Activated T-cell treated with anti-CD3 and anti-CD28 coated beads, Interleukin-2, amount 50 U/mL, for 4 hours (primary cell): ENCODE results near the gene HOXB6. TPM values are rescaled to one million over a fixed set of nuclear protein-coding genes. Genes with fewer than 3 reads are reported as not detected.

Experiments
- ATAC-seq, 2 donors: fragments of 200-7000 bp; cut with Tn5 transposase; one replicate each; pipeline ENCODE4 v1.10.0; 2021
- DNase-seq: peaks from one replicate; pipeline ENCODE4 v3.0.0-alpha.2; 2020
- H3K27me3 Mint-ChIP-seq: one replicate; pipeline ENCODE4 v1.8.0; 2021; ENCODE audit warnings: low read depth, mixed read lengths
- H3K36me3 Mint-ChIP-seq: one replicate; pipeline ENCODE4 v1.8.0; 2022; ENCODE audit warnings: mixed read lengths; ENCODE audit not compliant: insufficient read depth
- H3K4me1 Mint-ChIP-seq: one replicate; pipeline ENCODE4 v1.8.0; 2021; ENCODE audit warnings: low read depth, mixed read lengths
- H3K4me3 Mint-ChIP-seq: one replicate; pipeline ENCODE4 v1.8.0; 2021; ENCODE audit warnings: mild to moderate bottlenecking, moderate library complexity, mixed read lengths
- H3K9me3 Mint-ChIP-seq: one replicate; pipeline ENCODE4 v1.8.0; 2021; ENCODE audit warnings: mixed read lengths
- total RNA-seq, 3 donors: library from RNA; stranded (reverse); gene quantifications; one replicate each; pipeline ENCODE4 v1.2.1, GENCODE V29; 2021

Gene HOXB6
- total RNA-seq, 3 donors from 2014 or later, result 0.24 to 0.27 TPM; not detected in 1

DNA sequence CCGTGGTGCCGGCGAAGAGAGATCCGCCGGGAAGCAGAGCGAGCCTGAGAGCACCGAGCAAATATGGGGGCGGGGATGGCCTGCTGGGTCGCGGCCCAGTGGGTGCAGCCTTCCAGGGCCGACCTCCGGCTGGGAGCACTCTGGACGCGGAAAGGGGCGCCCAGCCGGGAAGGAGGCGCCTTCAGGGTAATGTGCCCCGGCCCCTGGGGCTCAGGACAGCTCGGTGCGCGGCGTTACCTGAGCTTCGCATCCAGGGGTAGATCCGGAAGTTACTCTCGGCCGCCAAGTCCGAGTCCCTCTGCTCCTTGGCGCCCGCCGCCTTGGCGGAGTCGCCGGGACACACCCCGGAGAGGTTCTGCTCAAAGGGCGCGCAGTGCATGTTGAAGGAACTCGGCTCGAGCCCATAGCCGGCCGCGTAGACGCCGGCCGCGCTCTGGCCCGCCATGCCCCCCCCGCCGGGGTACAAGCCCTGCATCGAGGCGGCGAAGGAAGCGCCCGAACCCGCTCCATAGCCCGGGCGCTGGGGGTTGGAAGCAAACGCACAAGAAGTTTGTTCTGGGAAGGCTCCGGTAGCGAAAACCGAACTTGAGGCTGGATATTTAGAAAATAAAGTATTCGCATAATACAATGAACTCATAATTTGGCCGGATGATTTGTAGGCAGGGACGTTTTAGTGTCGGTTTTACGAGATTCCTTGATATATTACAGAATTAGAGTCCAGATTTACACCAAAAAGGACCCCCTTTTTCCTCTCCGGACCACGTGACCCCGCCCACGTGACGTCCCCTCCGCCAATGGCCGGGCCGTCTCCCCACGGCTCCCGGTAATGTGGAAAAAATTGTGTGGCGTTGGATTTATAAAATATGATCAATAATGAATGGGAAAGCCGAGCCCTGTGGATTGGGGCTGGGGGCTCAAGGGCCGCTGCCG lies 5.8 kb upstream of the HOXB6 start, which contains the start of gene HOXB7:
TSS of gene HOXB7 (minus strand) at position 736 of the 930 bp plus-strand sequence. CDS start at position 637, 99 bp downstream.
- peak within 1 kb of the TSS; percentile 92 for H3K4me3 Mint-ChIP-seq
- no peaks in the 10 kb centered on the region for H3K9me3 Mint-ChIP-seq
- H3K4me1 Mint-ChIP-seq, result peaks cover 36% of the 10 kb centered on the region
- H3K27me3 Mint-ChIP-seq, result peaks cover 72% of the 10 kb centered on the region
- DNase-seq (no peak), ATAC-seq (peak; percentile 24 to 47)
- no peaks in the 10 kb centered on the region for H3K36me3 Mint-ChIP-seq

GRCh38 chr17:48609759-48610281 lies 5.0 kb upstream of the HOXB6 start:
- Mint-ChIP-seq H3K4me1 (peaks cover 30% of the 10 kb centered on the region), H3K27me3 (peaks cover 72% of the 10 kb centered on the region), H3K9me3 (no peaks in the 10 kb centered on the region), H3K36me3 (no peaks in the 10 kb centered on the region), H3K4me3 (peak overlapping the region; percentile 92)
- ATAC-seq, result no peak
- no peak for DNase-seq

DNA sequence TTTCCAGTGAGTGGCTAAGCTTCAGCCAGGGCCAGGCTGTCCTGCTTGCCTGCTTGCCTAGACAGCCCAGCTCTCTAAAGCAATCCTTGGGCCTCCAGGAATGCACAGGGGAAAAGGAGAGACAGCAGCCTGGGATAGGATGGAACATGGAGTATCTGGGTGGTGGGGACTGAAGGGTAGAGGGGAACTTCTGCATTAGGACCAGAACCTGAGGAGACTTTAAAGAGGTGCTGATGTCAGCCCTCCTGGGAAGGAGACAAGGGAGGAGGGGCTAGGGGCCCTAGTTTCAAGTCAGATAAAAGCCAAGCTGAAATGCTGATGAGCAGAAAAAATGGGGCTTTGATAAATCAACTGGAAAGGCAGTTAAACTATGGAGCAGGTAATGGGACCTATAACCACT lies 4.2 kb upstream of the HOXB6 start:
- Mint-ChIP-seq H3K4me3 (peak overlapping the region; percentile 47), H3K27me3 (peaks cover 74% of the 10 kb centered on the region), H3K9me3 (no peaks in the 10 kb centered on the region), H3K4me1 (peaks cover 28% of the 10 kb centered on the region), H3K36me3 (no peaks in the 10 kb centered on the region)
- DNase-seq, result no peak
- no peak for ATAC-seq

DNA sequence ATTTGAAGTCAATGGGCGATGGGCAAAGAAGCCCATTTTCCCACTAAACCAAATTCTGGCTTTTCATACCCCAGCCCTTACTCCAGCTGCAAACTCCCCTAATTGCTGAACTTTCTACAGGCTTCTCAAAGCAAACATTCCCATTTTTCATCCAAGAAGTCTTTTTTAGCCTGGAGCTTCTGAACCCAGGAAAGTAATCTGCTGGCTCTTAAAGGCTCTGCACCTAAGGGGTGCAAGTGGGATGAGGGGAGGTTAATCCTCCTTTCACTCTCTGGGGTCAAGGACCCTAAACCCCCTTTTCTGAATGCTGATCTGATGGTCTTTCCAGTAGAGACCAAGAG lies 3.7 kb upstream of the HOXB6 start:
- DNase-seq, result no peak
- H3K4me1 Mint-ChIP-seq, result peaks cover 24% of the 10 kb centered on the region
- ATAC-seq, result no peak
- peaks cover 73% of the 10 kb centered on the region for H3K27me3 Mint-ChIP-seq
- H3K9me3 Mint-ChIP-seq, result no peaks in the 10 kb centered on the region
- H3K36me3 Mint-ChIP-seq, result no peaks in the 10 kb centered on the region
- no peak overlapping the region for H3K4me3 Mint-ChIP-seq

DNA sequence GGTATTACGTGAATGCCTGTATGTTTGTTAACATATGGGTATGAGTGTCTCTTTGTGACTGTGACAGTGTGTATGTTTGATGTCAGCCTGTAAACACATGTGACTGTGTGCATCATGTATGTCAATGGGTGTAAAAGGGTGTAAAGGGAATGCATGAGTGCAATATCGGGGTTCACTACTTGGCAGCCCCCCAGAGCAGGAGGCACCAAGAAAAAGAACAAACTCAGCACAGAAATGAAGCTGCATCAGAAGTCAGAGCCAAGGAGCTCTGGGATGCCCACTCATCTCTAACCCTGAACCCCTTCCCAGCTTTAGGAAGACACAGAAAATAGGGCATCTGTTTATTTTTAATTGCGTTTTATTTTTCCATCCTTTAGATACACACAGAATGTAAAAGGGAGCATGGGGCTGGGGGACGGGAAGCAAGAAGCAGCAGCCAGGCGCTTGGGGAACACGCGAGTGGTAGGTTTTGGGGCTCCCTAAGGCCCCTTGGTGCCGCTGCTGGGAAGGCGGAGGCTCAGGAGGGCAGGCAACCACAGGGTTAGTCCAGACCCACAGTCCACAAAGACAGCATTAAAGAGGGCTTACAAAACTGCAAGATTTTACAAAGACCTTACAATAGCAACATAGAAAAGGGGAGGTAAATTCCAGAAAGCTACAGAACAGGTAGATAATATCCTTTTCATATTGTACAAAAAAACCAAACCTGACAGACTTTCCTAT lies 2.3 kb upstream of the HOXB6 start:
- no peaks in the 10 kb centered on the region for H3K36me3 Mint-ChIP-seq
- no peak overlapping the region for H3K4me3 Mint-ChIP-seq
- H3K9me3 Mint-ChIP-seq, result no peaks in the 10 kb centered on the region
- peaks cover 22% of the 10 kb centered on the region for H3K4me1 Mint-ChIP-seq
- DNase-seq (no peak), ATAC-seq (no peak)
- H3K27me3 Mint-ChIP-seq, result peaks cover 77% of the 10 kb centered on the region

GRCh38 chr17:48605991-48606891 lies 1.5 kb upstream of the HOXB6 start:
- Mint-ChIP-seq H3K4me3 (no peak overlapping the region), H3K36me3 (no peaks in the 10 kb centered on the region), H3K27me3 (peaks cover 80% of the 10 kb centered on the region), H3K9me3 (no peaks in the 10 kb centered on the region), H3K4me1 (peaks cover 19% of the 10 kb centered on the region)
- DNase-seq (no peak), ATAC-seq (no peak)

- H3K27me3 Mint-ChIP-seq, result peaks cover 80% of the 10 kb centered on the region
- ATAC-seq, result no peak
- H3K9me3 Mint-ChIP-seq, result no peaks in the 10 kb centered on the region
- H3K36me3 Mint-ChIP-seq, result no peaks in the 10 kb centered on the region
- no peak overlapping the region for H3K4me3 Mint-ChIP-seq
- no peak for DNase-seq
- peaks cover 14% of the 10 kb centered on the region for H3K4me1 Mint-ChIP-seq
These were observed 678 bp upstream of the HOXB6 start for GRCh38 chr17:48605409-48605919.

DNA sequence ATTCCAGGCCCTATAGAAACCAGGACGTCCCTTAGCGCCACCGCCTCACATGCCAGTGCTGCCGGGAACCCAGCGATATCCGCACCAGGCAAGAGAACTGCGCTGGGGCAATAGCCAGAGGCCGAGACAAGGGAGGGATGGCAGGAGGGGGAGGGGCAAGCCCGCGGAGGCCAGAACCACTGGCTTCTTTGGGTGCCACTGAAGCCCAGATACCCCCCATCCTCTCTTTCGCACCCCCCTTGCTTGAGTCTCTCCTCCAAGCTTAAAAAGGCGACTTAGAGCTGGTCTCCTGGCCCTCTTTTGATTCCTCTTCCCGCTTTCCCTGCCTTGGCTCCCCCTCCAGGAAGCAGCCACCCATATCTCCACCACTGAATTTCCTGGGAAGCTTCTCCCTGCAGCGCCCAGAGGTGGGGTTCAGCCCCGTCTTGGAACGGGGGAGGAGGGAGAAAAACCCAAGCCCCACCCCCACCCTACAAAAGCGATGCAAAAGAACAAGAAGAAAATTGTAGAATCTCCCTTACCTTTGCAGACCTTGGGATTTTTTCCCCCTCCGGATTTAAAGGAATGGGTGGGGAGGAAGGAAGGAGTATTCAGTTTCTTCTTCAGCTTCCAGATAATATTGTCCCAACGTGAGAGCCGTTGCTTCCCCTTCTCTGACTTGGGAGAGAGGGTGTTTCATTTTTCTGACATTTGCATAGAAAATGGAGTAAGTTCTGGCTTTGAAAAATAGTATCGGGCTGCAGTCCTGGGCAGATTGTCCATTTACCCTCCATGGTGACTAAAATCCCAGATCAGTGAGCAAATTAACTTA lies 622 bp downstream of the HOXB6 start:
- Mint-ChIP-seq H3K36me3 (no peaks in the 10 kb centered on the region), H3K4me1 (peaks cover 14% of the 10 kb centered on the region), H3K27me3 (peaks cover 88% of the 10 kb centered on the region), H3K4me3 (no peak overlapping the region), H3K9me3 (no peaks in the 10 kb centered on the region)
- DNase-seq, result no peak
- no peak for ATAC-seq

DNA sequence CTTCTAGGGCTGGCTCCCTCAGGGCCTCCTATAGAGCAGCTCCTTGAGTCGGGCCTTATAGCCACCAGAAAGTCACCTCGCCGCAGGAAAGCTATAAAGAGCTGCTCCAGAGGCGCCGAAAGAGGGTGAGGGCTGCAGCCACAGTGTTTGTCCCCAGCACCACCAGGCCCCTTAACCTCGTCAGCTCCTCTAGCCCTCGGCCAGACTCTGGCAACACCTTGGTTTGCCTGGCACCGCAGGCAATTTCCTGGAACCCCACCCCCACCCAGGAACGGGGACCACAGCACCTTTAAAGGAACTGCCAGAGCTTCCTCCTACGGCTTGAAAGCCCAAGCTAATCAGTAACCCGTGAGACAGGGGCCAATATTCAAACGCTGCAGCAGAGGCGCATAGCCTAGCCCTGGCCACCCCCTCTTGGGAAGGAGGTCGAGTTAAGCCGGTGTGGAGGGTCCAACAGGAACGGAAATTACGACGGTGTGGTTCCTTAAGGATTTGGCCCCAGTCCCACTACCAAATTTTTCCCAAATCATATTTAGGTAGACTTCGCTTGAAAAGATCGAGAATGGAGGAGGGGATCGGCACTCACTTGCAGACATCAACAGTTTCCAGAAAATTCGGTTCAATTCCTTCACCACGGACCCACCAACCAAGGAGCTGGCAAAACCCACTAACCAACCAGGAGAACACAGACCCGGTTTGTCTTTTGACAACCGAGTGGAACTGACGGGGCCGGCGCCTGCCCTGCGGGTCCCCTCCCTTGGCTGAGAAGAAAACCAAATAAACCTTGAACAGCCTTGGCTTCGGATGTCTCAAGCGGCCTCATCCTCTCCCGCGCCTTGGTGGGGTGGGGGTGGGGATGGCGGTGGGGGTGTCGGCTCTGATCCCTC lies 3.0 kb downstream of the HOXB6 start:
- H3K4me1 Mint-ChIP-seq, result peaks cover 33% of the 10 kb centered on the region
- DNase-seq, result no peak
- ATAC-seq, result no peak
- H3K27me3 Mint-ChIP-seq, result peaks cover 90% of the 10 kb centered on the region
- no peak overlapping the region for H3K4me3 Mint-ChIP-seq
- no peaks in the 10 kb centered on the region for H3K9me3 Mint-ChIP-seq
- no peaks in the 10 kb centered on the region for H3K36me3 Mint-ChIP-seq

- no peaks in the 10 kb centered on the region for H3K9me3 Mint-ChIP-seq
- H3K27me3 Mint-ChIP-seq, result peaks cover 91% of the 10 kb centered on the region
- ATAC-seq (no peak), DNase-seq (no peak)
- H3K36me3 Mint-ChIP-seq, result no peaks in the 10 kb centered on the region
- H3K4me1 Mint-ChIP-seq, result peaks cover 39% of the 10 kb centered on the region
- H3K4me3 Mint-ChIP-seq, result no peak overlapping the region
These were observed 3.6 kb downstream of the HOXB6 start for GRCh38 chr17:48601207-48601538.

- Mint-ChIP-seq H3K27me3 (peaks cover 92% of the 10 kb centered on the region), H3K4me1 (peaks cover 39% of the 10 kb centered on the region), H3K4me3 (no peak overlapping the region), H3K36me3 (no peaks in the 10 kb centered on the region), H3K9me3 (no peaks in the 10 kb centered on the region)
- ATAC-seq, result no peak
- DNase-seq, result no peak
These were observed 4.3 kb downstream of the HOXB6 start for GRCh38 chr17:48600244-48601098.

- H3K27me3 Mint-ChIP-seq, result peaks cover 92% of the 10 kb centered on the region
- H3K4me3 Mint-ChIP-seq, result no peak overlapping the region
- ATAC-seq, result no peak
- DNase-seq, result no peak
- H3K36me3 Mint-ChIP-seq, result no peaks in the 10 kb centered on the region
- H3K9me3 Mint-ChIP-seq, result no peaks in the 10 kb centered on the region
- H3K4me1 Mint-ChIP-seq, result peaks cover 35% of the 10 kb centered on the region
These were observed 5.4 kb downstream of the HOXB6 start for GRCh38 chr17:48599354-48599753.
